ENCODE measurements around the gene C18orf63. TPM values are rescaled to one million over a fixed set of nuclear protein-coding genes. Genes with fewer than 3 reads are reported as not detected.
"Not testable (repeated sequence)": the region's sequence is repeated elsewhere in the genome, so short reads cannot be mapped to it uniquely, and the experiment has no call there.

C18orf63 gene
- total RNA-seq, 1 donor from 2014 or later: not detected

DNA sequence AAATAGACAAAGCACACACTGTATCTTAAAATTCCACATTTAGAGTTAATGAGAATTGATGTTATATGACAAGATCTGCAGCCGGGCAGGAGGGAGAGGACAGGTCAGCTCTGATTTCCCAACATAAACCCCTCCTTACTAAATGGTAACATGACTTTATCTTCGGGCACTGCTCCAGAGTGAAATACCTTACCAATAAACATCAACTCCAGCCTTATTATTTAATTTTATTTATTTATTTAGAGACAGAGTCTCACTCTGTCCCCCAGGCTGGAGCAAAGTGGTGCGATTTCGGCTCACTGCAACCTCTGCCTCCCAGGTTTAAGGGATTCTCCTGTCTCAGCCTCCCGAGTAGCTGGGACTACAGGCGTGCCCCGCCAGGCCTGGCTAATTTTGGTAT is 25.6 kb upstream of the C18orf63 start:
- Histone ChIP-seq H3K27ac (peak overlapping the region; percentile 70), H3K27me3 (no peaks in the 10 kb centered on the region), H3K4me1 (peaks cover 22% of the 10 kb centered on the region), H3K9me3 (no peaks in the 10 kb centered on the region), H3K36me3 (no peaks in the 10 kb centered on the region), H3K4me3 (peak overlapping the region in 1 of 2 donors; percentile 79)
- intact Hi-C loops (cut with DNase I): no loop called here
- TF ChIP-seq POLR2AphosphoS5 (IDR thresholded peaks at IDR 0.05; ENCODE audit: insufficient read depth in 1 of 2, low read depth in 1 of 2) (no peak), POLR2A (IDR thresholded peaks at IDR 0.05) (no peak)
- TF ChIP-seq, protein P1, sequence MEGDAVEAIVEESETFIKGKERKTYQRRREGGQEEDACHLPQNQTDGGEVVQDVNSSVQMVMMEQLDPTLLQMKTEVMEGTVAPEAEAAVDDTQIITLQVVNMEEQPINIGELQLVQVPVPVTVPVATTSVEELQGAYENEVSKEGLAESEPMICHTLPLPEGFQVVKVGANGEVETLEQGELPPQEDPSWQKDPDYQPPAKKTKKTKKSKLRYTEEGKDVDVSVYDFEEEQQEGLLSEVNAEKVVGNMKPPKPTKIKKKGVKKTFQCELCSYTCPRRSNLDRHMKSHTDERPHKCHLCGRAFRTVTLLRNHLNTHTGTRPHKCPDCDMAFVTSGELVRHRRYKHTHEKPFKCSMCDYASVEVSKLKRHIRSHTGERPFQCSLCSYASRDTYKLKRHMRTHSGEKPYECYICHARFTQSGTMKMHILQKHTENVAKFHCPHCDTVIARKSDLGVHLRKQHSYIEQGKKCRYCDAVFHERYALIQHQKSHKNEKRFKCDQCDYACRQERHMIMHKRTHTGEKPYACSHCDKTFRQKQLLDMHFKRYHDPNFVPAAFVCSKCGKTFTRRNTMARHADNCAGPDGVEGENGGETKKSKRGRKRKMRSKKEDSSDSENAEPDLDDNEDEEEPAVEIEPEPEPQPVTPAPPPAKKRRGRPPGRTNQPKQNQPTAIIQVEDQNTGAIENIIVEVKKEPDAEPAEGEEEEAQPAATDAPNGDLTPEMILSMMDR (IDR thresholded peaks at IDR 0.05): no peak
- DNase-seq (ENCODE audit: extremely low spot score in 2 of 2): no peak

DNA sequence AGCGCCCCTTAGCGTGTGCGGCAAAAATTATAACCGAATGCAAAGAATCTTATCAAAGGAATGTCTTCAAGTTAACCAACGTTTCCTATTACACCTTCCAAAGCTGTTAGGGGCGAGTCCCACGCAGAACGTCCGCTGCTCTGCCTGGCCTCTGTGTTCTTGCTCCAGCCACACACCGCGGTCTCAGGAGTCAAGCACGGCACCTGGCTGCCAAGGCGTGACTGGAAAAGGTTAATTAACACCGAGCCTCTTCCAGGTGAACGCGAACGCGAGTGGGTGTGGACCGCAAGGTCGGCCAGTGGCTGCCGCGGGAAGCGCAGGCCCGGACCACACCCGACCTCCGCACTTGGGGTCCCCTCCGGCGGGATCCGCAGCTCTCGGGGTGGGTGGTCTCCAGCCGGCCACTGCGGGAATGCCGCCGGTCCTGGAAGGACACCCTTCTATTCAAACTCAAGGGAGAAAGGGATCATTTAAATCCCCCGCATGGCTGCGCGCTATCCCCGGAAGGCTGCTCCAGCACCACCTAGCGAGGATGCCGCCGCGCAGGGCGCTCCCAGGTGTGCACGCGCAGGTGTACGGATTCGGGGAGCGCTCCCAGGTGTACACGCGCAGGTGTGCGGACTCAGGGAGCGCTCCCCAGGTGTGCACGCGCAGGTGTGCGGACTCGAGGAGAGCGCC is 24.7 kb upstream of the C18orf63 start:
- TF ChIP-seq POLR2A (IDR thresholded peaks at IDR 0.05) (no peak), POLR2AphosphoS5 (IDR thresholded peaks at IDR 0.05; ENCODE audit: insufficient read depth in 1 of 2, low read depth in 1 of 2) (no peak)
- TF ChIP-seq, protein P1 (IDR thresholded peaks at IDR 0.05): no peak
- Histone ChIP-seq H3K27me3 (no peaks in the 10 kb centered on the region), H3K27ac (peak overlapping the region; percentile 70), H3K4me3 (peak overlapping the region; percentile 56 to 79), H3K36me3 (no peaks in the 10 kb centered on the region), H3K9me3 (no peaks in the 10 kb centered on the region), H3K4me1 (peaks cover 16% of the 10 kb centered on the region)
- DNase-seq (ENCODE audit: extremely low spot score in 2 of 2): no peak
- intact Hi-C loops (cut with DNase I): no loop called here

DNA sequence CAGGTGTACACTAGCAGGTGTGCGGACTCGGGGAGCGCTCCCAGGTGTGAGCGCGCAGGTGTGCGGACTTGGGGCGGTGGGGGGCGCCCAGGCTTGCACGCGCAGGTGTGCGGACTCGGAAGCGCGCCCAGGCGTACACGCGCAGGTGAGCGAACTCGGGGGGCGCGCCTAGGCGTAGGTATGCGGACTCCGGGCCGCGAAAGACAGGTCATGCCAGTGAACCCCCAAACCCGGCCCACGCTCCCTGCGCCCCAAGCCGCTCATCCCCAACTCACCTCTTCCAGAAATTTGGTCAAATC is 24.2 kb upstream of the C18orf63 start:
- intact Hi-C loops (cut with DNase I): no loop called here
- no peaks in the 10 kb centered on the region for H3K36me3 ChIP-seq
- peaks cover 16% of the 10 kb centered on the region for H3K4me1 ChIP-seq
- H3K9me3 ChIP-seq: no peaks in the 10 kb centered on the region
- TF ChIP-seq POLR2A (IDR thresholded peaks at IDR 0.05) (no peak), POLR2AphosphoS5 (IDR thresholded peaks at IDR 0.05; ENCODE audit: insufficient read depth in 1 of 2, low read depth in 1 of 2) (no peak)
- TF ChIP-seq, protein P1 (IDR thresholded peaks at IDR 0.05): no peak
- no peaks in the 10 kb centered on the region for H3K27me3 ChIP-seq
- H3K27ac ChIP-seq: peak overlapping the region; percentile 70
- H3K4me3 ChIP-seq: peak overlapping the region; percentile 56 to 79
- DNase-seq (ENCODE audit: extremely low spot score in 2 of 2): no peak

DNA sequence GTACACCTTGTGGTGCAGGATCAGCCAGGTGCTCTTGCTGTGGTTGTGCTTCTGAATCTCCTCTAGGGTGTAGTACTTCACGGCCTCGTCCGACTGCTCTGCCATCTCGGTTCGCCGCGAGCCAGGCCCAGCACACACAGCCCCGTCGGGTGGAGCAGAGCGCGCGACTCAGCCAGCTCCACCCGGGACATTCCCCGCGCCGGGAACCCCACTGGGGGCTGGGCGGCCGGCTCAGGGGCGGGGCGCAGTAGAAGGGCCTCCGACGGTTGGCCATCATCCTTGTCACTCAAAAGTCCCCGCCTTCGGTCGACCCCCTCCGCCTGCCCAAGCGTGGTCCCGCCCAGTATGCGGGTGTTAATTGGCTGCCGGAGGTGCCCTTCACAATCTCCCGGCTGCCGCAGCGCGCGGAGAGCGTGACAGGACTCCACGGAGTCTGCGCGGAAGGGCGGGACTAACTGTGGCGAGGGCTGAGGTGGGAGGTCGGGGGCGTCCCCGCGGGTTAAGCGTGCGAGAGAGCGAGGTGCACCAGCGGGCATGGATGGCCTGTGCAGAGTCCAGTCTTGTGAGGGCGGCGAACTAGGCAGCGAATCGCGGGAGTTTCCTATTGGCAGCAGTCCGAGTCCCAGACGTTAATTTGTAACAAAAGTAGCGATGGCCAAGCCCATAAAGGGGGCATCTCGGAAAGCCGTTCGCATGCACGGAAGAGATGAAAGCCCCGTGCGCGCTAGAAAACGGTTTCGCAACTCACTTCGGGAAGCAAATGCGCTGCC is 23.7 kb upstream of the C18orf63 start, which contains the start of gene CYB5A:
Gene CYB5A, minus strand, starts transcription at position 193 of the 770 bp plus-strand sequence. Its CDS starts 88 bp downstream, at position 105.
- Histone ChIP-seq H3K4me3 (peak within 1 kb of the TSS; percentile 56 to 79), H3K4me1 (peaks cover 16% of the 10 kb centered on the region), H3K27ac (peak within 1 kb of the TSS; percentile 70), H3K27me3 (no peaks in the 10 kb centered on the region), H3K9me3 (no peaks in the 10 kb centered on the region), H3K36me3 (no peaks in the 10 kb centered on the region)
- peak in 1 of 2 donors; percentile 99 for DNase-seq (ENCODE audit: extremely low spot score in 2 of 2)
- TF ChIP-seq, protein P1 (IDR thresholded peaks at IDR 0.05): no peak
- TF ChIP-seq POLR2A (IDR thresholded peaks at IDR 0.05) (peak in 1 of 2 donors; percentile 8), POLR2AphosphoS5 (IDR thresholded peaks at IDR 0.05; ENCODE audit: insufficient read depth in 1 of 2, low read depth in 1 of 2) (peak; percentile 90 to 91)
- intact Hi-C loops (cut with DNase I): no loop called here

DNA sequence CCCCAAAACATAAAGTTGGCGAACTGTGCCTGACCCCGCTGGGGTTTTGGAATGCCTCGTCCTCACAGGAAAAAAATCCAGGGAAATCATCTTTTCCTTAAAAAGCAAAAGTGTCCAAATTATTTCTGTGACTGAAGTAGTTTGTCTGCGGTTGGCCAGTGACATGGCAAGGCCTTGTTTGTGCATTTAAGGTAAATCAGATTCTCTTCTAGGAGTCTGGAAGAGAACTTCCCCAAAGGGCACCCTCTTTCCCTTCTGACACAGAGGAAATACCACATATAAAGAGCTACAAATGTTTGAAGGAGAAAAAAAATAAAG is 23.1 kb upstream of the C18orf63 start:
- intact Hi-C loops (cut with DNase I): no loop called here
- H3K27ac ChIP-seq: peak overlapping the region; percentile 56

DNA sequence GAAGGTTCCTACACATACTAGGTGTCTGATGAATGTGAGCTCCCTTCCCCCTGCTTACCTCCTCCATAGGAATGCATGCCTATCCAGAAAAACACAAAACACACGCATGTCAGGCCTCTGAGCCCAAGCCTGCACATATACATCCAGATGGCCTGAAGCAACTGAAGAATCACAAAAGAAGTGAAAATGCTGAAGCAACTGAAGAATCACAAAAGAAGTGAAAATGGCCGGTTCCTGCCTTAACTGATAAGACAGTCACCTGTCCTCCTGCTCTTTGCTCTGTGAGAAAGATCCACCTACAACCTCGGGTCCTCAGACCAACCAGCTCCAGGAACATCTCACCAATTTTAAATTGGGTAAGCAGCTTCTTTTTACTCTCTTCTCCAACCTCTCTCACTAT is 22.7 kb upstream of the C18orf63 start:
- H3K9me3 ChIP-seq; H3K4me3 ChIP-seq; H3K36me3 ChIP-seq; DNase-seq (ENCODE audit: extremely low spot score in 2 of 2); intact Hi-C loops (cut with DNase I); H3K27me3 ChIP-seq; H3K27ac ChIP-seq: not testable (repeated sequence)
- H3K4me1 ChIP-seq: peaks cover 16% of the 10 kb centered on the region

More for the DNA sequence above, 23.1 kb upstream of the C18orf63 start:
- DNase-seq (ENCODE audit: extremely low spot score in 2 of 2): no peak
- Histone ChIP-seq H3K27me3 (no peaks in the 10 kb centered on the region), H3K4me3 (peak overlapping the region; percentile 56 to 79), H3K9me3 (no peaks in the 10 kb centered on the region), H3K36me3 (no peaks in the 10 kb centered on the region), H3K4me1 (peaks cover 16% of the 10 kb centered on the region)
- TF ChIP-seq POLR2A (IDR thresholded peaks at IDR 0.05): no peak
- TF ChIP-seq, protein P1 (IDR thresholded peaks at IDR 0.05): no peak
- TF ChIP-seq POLR2AphosphoS5 (IDR thresholded peaks at IDR 0.05; ENCODE audit: insufficient read depth in 1 of 2, low read depth in 1 of 2): no peak

All from vagina (tissue), 2 donors.